ENCODE results near the gene ARSI.

Gene ARSI

GRCh38 chr5:150278046-150278730 lies 24.5 kb downstream of the ARSI start:
- Histone ChIP-seq H3K4me1 (no peaks in the 10 kb centered on the region), H3K9ac (no peak overlapping the region), H3K79me2 (no peaks in the 10 kb centered on the region), H3K4me2 (ENCODE audit: low read length) (no peak overlapping the region), H3K27ac (no peak overlapping the region), H2AFZ (no peak overlapping the region), H3K4me3 (ENCODE audit: low read depth, low read length) (no peak overlapping the region), H3K9me3 (ENCODE audit: control insufficient read depth, low read length) (no peaks in the 10 kb centered on the region), H3K27me3 (ENCODE audit: control insufficient read depth, insufficient read depth, low read length) (no peaks in the 10 kb centered on the region), H3K36me3 (ENCODE audit: control insufficient read depth, insufficient read depth, low read length) (no peaks in the 10 kb centered on the region)
- TF ChIP-seq, protein P1, sequence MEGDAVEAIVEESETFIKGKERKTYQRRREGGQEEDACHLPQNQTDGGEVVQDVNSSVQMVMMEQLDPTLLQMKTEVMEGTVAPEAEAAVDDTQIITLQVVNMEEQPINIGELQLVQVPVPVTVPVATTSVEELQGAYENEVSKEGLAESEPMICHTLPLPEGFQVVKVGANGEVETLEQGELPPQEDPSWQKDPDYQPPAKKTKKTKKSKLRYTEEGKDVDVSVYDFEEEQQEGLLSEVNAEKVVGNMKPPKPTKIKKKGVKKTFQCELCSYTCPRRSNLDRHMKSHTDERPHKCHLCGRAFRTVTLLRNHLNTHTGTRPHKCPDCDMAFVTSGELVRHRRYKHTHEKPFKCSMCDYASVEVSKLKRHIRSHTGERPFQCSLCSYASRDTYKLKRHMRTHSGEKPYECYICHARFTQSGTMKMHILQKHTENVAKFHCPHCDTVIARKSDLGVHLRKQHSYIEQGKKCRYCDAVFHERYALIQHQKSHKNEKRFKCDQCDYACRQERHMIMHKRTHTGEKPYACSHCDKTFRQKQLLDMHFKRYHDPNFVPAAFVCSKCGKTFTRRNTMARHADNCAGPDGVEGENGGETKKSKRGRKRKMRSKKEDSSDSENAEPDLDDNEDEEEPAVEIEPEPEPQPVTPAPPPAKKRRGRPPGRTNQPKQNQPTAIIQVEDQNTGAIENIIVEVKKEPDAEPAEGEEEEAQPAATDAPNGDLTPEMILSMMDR (IDR thresholded peaks at IDR 0.05), result no peak

GRCh38 chr5:150277043-150277442 lies 25.7 kb downstream of the ARSI start:
- Histone ChIP-seq H2AFZ (no peak overlapping the region), H3K27me3 (ENCODE audit: control insufficient read depth, insufficient read depth, low read length) (no peaks in the 10 kb centered on the region)
- TF ChIP-seq, protein P1 (IDR thresholded peaks at IDR 0.05), result no peak

GRCh38 chr5:150274811-150275210 lies 27.9 kb downstream of the ARSI start:
- H2AFZ ChIP-seq, result no peak overlapping the region
- no peak overlapping the region for H3K4me3 ChIP-seq (ENCODE audit: low read depth, low read length)
- TF ChIP-seq, protein P1 (IDR thresholded peaks at IDR 0.05), result no peak
- H3K27ac ChIP-seq, result no peak overlapping the region
- H3K36me3 ChIP-seq (ENCODE audit: control insufficient read depth, insufficient read depth, low read length), result no peaks in the 10 kb centered on the region
- no peaks in the 10 kb centered on the region for H3K79me2 ChIP-seq
- no peak overlapping the region for H3K9ac ChIP-seq
- no peaks in the 10 kb centered on the region for H3K9me3 ChIP-seq (ENCODE audit: control insufficient read depth, low read length)
- no peaks in the 10 kb centered on the region for H3K27me3 ChIP-seq (ENCODE audit: control insufficient read depth, insufficient read depth, low read length)
- no peak overlapping the region for H3K4me2 ChIP-seq (ENCODE audit: low read length)
- no peaks in the 10 kb centered on the region for H3K4me1 ChIP-seq

More at GRCh38 chr5:150277043-150277442, 25.7 kb downstream of the ARSI start:
- Histone ChIP-seq H3K4me2 (ENCODE audit: low read length) (no peak overlapping the region), H3K4me3 (ENCODE audit: low read depth, low read length) (no peak overlapping the region), H3K36me3 (ENCODE audit: control insufficient read depth, insufficient read depth, low read length) (no peaks in the 10 kb centered on the region), H3K4me1 (no peaks in the 10 kb centered on the region), H3K9ac (no peak overlapping the region), H3K9me3 (ENCODE audit: control insufficient read depth, low read length) (no peaks in the 10 kb centered on the region), H3K27ac (no peak overlapping the region), H3K79me2 (no peaks in the 10 kb centered on the region)

DNA sequence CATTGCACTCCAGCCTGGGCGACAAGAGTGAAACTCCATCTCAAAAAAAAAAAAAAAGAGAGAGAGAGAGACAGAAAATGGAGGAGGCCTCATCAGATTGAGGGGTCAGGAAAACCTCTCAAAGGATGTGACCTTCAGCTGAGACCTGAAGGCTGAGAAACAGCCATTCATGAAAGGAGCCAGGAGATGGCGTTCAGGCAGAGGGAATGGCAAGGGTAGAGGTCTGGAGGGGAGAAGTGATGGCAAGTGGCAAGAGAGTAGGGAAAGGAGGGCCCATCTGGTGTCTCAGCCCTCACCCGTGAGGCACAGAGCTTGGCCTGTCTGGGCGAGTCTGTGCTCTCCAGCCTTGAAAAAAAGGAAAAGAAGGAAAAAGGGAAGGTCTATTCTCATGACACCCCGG lies 30.2 kb downstream of the ARSI start:
- TF ChIP-seq, protein P1 (IDR thresholded peaks at IDR 0.05), result no peak
- no peaks in the 10 kb centered on the region for H3K36me3 ChIP-seq (ENCODE audit: control insufficient read depth, insufficient read depth, low read length)
- H2AFZ ChIP-seq, result no peak overlapping the region

DNA sequence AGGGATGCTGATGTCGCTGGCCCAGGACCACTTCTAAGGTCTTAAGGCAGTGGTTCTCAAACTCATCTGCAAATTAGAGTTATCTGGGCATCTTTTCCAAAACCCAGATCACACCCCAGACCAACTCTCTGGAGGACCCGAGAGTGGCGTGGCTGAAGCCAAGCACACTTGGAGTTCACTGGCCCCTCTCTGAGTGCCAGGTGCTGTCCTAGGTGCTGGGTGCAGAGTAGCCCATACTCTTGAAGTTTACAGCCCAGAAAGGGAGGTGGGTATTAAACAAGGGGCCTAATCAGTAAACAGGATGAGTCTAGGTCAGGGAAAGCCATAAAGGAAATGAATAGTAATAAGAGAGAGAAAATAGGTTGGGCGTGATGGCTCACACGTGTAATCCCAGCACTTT lies 30.8 kb downstream of the ARSI start:
- H3K79me2 ChIP-seq, result no peaks in the 10 kb centered on the region
- H3K27ac ChIP-seq, result no peak overlapping the region

More for the DNA sequence above, 30.2 kb downstream of the ARSI start:
- no peak overlapping the region for H3K4me2 ChIP-seq (ENCODE audit: low read length)
- no peaks in the 10 kb centered on the region for H3K9me3 ChIP-seq (ENCODE audit: control insufficient read depth, low read length)
- H3K9ac ChIP-seq, result no peak overlapping the region
- no peaks in the 10 kb centered on the region for H3K79me2 ChIP-seq
- no peaks in the 10 kb centered on the region for H3K4me1 ChIP-seq
- H3K27ac ChIP-seq, result no peak overlapping the region
- H3K27me3 ChIP-seq (ENCODE audit: control insufficient read depth, insufficient read depth, low read length), result no peaks in the 10 kb centered on the region
- no peak overlapping the region for H3K4me3 ChIP-seq (ENCODE audit: low read depth, low read length)

More for the DNA sequence above, 30.8 kb downstream of the ARSI start:
- Histone ChIP-seq H3K27me3 (ENCODE audit: control insufficient read depth, insufficient read depth, low read length) (no peaks in the 10 kb centered on the region), H3K4me1 (no peaks in the 10 kb centered on the region), H3K4me3 (ENCODE audit: low read depth, low read length) (no peak overlapping the region), H3K36me3 (ENCODE audit: control insufficient read depth, insufficient read depth, low read length) (no peaks in the 10 kb centered on the region), H3K4me2 (ENCODE audit: low read length) (no peak overlapping the region), H2AFZ (no peak overlapping the region), H3K9me3 (ENCODE audit: control insufficient read depth, low read length) (no peaks in the 10 kb centered on the region), H3K9ac (no peak overlapping the region)
- TF ChIP-seq, protein P1 (IDR thresholded peaks at IDR 0.05), result no peak

Measured in parathyroid adenoma (tissue), 2 donors.